ENCODE measurements around the gene A3GALT2.

DNA sequence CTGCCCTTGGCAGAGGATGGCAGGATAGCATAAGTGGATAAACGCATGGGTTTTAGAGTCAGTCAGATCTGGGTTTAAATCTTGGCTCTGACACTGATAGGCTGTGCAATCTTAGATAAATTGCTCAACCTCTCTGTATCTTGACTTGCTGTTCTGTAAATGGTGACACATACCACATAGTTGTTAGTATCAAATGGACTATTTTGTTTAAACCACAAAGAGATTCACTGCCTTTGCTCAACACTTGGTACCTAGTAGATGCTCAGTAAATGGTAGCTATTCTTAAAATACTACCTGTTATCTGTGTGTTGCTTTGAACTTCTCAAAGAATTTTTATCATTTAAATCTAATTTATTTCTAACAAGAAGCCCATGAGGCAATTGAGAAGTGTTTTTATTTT, 39.5 kb upstream of the A3GALT2 start:
- TF ChIP-seq GATA2 (IDR thresholded peaks at IDR 0.05; ENCODE audit: low read depth, low read length), result no peak
- no peak for TF ChIP-seq GATA3 (IDR thresholded peaks at IDR 0.05; ENCODE audit: low read depth, low read length)
